GM12878 (cell line): ENCODE results near the gene PYGB. TPM values are rescaled to one million over a fixed set of nuclear protein-coding genes. Genes with fewer than 3 reads are reported as not detected.

Source experiments
- ESRRA ChIP-seq: IDR thresholded peaks from 2 replicates; pipeline ENCODE4 v1.6.1; 2012; ENCODE audit warnings: mild to moderate bottlenecking, low read length, improper control_type of control experiment
- KLF5 ChIP-seq: fragments of 450-650 bp; IDR thresholded peaks from 2 replicates; pipeline ENCODE4 v1.6.1; 2014; ENCODE audit warnings: mild to moderate bottlenecking; ENCODE audit not compliant: partially characterized antibody
- NRF1 ChIP-seq: conservative IDR thresholded peaks from 2 replicates; pipeline ENCODE4 v1.6.1; 2011; ENCODE audit warnings: mild to moderate bottlenecking, low read depth, low read length, improper control_type of control experiment
- PAX5 ChIP-seq: IDR thresholded peaks from 2 replicates; pipeline ENCODE4 v1.6.1; 2011; ENCODE audit warnings: low read depth, low read length, borderline replicate concordance
- ZBED1 ChIP-seq: IDR thresholded peaks from 2 replicates; pipeline ENCODE4 v1.6.1; 2016; ENCODE audit warnings: borderline replicate concordance
- polyA plus RNA-seq, 11 experiments: library from polyadenylated mRNA; depleted of rRNA in 4 of 11; unstranded in 6 of 11; stranded (reverse) in 5 of 11; fragments of >200 nt; fragmentation: Nextera tagmentation in 4 of 11; fragmentation: Illumina TruSeq in 1 of 11; extraction: Ambion mirVana in 4 of 11; extraction: Trizol in 1 of 11; gene quantifications; 1 replicate in 1 of 11; 2 replicates in 10 of 11; pipeline versions ENCODE4 v1.2.1 to v1.2.3, GENCODE V29; 2011 to 2016; ENCODE audit warnings: inconsistent platforms in 2 of 11, missing spikeins in 2 of 11, low read depth in 1 of 11
- total RNA-seq, 4 experiments: library from RNA; depleted of rRNA in 3 of 4; stranded (reverse); fragments of >200 nt in 3 of 4; fragmentation: Illumina TruSeq in 1 of 4; extraction: Trizol in 1 of 4; gene quantifications; 2 replicates each; pipeline versions ENCODE4 v1.2.1 to v1.2.3, GENCODE V29; 2013 to 2021
- TF ChIP-seq, protein P1 (sequence below): fragments of 450-650 bp; IDR thresholded peaks from 2 replicates; pipeline ENCODE4 v1.6.1; 2017; ENCODE audit warnings: mild to moderate bottlenecking, moderate library complexity
- TF ChIP-seq, protein P2 (sequence below): IDR thresholded peaks from 2 replicates; pipeline ENCODE4 v1.6.1; 2011; ENCODE audit warnings: mild to moderate bottlenecking, low read depth, low read length, moderate library complexity; ENCODE audit not compliant: insufficient replicate concordance
- TF ChIP-seq, protein P3 (sequence below): IDR thresholded peaks from 2 replicates; pipeline ENCODE4 v1.6.1; 2012; ENCODE audit warnings: mild to moderate bottlenecking, low read depth, low read length
- TF ChIP-seq, protein P4 (sequence below): IDR thresholded peaks from 2 replicates; pipeline ENCODE4 v1.6.1; 2011; ENCODE audit warnings: borderline replicate concordance, low read depth, mild to moderate bottlenecking, moderate library complexity, low read length; ENCODE audit not compliant: insufficient read depth, poor library complexity, severe bottlenecking

The PYGB gene
- total and polyA plus RNA-seq, 10 of the 15 experiments (the other 5 are each of a cell fraction or from before 2014, with no cell fraction given) = 0.34 to 33.5 (median 21.8) TPM

DNA sequence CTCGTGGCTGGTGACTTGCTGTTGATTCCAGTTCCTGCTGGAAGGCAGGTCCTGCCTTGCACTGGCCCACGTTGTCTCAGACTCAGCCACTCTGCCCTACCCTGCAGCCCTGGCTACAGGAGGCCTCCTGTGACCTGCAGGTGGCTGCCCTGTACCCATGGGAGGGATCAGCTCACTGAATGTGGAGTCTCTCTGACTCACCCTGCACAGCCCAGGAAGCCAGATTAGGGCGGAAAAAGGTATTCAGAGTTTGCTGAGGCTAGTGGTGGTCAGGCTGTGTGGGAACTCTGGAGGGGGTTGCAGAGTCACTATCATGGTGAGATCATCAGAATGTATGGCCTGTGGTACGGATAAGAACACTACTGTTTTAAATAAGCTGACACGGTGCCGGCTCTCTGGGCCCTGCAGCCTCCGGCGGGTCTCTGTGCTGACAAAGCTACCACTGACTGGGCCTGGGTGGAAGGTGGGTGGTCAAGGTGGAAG, 24.7 kb upstream of the PYGB start (continued):
- TF ChIP-seq KLF5 (no peak), ZBED1 (no peak), PAX5 (no peak), ESRRA (no peak), NRF1 (no peak)
- TF ChIP-seq, protein P1, sequence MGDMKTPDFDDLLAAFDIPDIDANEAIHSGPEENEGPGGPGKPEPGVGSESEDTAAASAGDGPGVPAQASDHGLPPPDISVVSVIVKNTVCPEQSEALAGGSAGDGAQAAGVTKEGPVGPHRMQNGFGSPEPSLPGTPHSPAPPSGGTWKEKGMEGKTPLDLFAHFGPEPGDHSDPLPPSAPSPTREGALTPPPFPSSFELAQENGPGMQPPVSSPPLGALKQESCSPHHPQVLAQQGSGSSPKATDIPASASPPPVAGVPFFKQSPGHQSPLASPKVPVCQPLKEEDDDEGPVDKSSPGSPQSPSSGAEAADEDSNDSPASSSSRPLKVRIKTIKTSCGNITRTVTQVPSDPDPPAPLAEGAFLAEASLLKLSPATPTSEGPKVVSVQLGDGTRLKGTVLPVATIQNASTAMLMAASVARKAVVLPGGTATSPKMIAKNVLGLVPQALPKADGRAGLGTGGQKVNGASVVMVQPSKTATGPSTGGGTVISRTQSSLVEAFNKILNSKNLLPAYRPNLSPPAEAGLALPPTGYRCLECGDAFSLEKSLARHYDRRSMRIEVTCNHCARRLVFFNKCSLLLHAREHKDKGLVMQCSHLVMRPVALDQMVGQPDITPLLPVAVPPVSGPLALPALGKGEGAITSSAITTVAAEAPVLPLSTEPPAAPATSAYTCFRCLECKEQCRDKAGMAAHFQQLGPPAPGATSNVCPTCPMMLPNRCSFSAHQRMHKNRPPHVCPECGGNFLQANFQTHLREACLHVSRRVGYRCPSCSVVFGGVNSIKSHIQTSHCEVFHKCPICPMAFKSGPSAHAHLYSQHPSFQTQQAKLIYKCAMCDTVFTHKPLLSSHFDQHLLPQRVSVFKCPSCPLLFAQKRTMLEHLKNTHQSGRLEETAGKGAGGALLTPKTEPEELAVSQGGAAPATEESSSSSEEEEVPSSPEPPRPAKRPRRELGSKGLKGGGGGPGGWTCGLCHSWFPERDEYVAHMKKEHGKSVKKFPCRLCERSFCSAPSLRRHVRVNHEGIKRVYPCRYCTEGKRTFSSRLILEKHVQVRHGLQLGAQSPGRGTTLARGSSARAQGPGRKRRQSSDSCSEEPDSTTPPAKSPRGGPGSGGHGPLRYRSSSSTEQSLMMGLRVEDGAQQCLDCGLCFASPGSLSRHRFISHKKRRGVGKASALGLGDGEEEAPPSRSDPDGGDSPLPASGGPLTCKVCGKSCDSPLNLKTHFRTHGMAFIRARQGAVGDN = no peak
- TF ChIP-seq, protein P2, sequence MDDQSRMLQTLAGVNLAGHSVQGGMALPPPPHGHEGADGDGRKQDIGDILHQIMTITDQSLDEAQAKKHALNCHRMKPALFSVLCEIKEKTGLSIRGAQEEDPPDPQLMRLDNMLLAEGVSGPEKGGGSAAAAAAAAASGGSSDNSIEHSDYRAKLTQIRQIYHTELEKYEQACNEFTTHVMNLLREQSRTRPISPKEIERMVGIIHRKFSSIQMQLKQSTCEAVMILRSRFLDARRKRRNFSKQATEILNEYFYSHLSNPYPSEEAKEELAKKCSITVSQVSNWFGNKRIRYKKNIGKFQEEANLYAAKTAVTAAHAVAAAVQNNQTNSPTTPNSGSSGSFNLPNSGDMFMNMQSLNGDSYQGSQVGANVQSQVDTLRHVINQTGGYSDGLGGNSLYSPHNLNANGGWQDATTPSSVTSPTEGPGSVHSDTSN = no peak
- TF ChIP-seq, protein P3, sequence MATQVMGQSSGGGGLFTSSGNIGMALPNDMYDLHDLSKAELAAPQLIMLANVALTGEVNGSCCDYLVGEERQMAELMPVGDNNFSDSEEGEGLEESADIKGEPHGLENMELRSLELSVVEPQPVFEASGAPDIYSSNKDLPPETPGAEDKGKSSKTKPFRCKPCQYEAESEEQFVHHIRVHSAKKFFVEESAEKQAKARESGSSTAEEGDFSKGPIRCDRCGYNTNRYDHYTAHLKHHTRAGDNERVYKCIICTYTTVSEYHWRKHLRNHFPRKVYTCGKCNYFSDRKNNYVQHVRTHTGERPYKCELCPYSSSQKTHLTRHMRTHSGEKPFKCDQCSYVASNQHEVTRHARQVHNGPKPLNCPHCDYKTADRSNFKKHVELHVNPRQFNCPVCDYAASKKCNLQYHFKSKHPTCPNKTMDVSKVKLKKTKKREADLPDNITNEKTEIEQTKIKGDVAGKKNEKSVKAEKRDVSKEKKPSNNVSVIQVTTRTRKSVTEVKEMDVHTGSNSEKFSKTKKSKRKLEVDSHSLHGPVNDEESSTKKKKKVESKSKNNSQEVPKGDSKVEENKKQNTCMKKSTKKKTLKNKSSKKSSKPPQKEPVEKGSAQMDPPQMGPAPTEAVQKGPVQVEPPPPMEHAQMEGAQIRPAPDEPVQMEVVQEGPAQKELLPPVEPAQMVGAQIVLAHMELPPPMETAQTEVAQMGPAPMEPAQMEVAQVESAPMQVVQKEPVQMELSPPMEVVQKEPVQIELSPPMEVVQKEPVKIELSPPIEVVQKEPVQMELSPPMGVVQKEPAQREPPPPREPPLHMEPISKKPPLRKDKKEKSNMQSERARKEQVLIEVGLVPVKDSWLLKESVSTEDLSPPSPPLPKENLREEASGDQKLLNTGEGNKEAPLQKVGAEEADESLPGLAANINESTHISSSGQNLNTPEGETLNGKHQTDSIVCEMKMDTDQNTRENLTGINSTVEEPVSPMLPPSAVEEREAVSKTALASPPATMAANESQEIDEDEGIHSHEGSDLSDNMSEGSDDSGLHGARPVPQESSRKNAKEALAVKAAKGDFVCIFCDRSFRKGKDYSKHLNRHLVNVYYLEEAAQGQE = no peak
- TF ChIP-seq, protein P4, sequence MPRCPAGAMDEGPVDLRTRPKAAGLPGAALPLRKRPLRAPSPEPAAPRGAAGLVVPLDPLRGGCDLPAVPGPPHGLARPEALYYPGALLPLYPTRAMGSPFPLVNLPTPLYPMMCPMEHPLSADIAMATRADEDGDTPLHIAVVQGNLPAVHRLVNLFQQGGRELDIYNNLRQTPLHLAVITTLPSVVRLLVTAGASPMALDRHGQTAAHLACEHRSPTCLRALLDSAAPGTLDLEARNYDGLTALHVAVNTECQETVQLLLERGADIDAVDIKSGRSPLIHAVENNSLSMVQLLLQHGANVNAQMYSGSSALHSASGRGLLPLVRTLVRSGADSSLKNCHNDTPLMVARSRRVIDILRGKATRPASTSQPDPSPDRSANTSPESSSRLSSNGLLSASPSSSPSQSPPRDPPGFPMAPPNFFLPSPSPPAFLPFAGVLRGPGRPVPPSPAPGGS = no peak
